ENCODE results near the gene KCNK2.
A peak's percentile ranks its signal among the peaks of the same experiment; 100 is the strongest.

Gene KCNK2, protein sequence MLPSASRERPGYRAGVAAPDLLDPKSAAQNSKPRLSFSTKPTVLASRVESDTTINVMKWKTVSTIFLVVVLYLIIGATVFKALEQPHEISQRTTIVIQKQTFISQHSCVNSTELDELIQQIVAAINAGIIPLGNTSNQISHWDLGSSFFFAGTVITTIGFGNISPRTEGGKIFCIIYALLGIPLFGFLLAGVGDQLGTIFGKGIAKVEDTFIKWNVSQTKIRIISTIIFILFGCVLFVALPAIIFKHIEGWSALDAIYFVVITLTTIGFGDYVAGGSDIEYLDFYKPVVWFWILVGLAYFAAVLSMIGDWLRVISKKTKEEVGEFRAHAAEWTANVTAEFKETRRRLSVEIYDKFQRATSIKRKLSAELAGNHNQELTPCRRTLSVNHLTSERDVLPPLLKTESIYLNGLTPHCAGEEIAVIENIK

DNA sequence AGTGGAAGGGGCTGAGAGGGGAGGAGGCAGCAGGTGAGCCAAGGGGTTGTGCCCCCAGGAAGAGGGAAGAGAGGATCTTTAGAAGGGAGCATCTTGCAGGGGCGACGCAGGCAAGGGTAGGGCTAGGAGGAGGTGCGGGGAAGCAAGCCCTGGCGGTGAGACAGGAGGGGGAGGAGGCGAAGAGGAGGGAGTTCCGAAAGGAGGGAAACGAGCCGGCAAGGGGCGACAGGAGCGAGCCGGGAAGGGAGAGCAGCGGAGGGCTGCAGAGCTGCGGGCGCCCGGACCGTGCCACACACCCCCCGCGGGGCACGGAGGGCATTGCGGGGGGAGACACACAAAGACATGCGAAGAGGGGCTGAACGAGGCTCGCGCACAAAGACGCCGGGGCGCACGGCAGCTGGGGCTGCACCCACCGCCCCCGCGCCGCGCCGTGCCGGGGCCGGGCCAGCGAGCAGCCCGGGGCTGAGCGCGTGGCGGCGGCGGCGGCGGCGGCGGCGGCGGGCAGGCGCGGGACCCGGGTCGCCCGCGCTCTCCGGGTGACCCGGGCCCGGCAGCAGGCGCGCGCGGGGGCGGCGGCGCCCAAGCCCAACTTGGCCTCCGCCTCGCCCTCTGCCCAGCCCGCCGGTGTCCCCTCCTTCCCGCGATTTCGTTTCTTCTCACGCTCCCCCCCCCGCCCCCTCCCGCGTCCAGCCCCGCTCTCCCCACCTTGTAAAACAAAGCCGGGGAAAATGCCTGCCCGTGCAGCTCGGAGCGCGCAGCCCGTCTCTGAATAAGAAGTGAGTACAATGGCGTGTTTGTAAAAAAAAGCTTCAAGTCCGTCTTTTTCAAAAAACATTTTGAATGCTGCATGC is at the start of gene KCNK2:
TSS of gene KCNK2 (plus strand) at position 206 of the 851 bp plus-strand sequence. CDS start 649 bp downstream, outside the sequence.
- no peak for DNase-seq (ENCODE audit: low read depth)

DNA sequence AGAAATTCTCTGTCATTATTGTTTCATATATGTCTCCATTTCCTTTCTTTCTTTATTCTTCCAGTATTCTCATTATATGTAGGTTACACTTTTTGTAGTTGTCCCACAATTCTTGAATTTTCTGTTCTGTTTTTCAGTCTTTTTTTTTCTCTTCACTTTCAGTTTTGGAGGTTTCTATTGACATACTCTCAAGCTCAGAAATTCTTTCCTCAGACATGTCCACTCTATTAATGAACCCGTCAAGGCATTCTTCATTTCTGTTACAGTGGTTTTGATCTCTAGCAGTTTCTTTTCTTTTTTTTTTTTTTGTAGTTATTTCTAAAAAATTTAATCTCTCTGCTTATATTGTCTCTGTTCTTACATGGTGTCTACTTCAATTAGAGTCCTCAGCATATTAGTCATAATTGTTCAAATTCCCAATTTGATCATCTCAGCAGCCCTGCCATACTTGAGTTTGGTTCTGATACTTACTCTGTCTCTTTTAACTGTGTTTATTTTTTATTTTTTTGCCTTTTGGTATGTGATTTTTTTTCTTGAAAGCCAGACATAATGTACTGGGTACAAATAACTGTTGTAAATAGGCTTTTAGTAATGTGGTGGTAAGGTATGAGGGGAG is 49.5 kb upstream of the KCNK2 start:
- DNase-seq (ENCODE audit: low read depth) = no peak

GRCh38 chr1:215040190-215040589 is 42.3 kb upstream of the KCNK2 start:
- DNase-seq (ENCODE audit: low read depth) = no peak

DNA sequence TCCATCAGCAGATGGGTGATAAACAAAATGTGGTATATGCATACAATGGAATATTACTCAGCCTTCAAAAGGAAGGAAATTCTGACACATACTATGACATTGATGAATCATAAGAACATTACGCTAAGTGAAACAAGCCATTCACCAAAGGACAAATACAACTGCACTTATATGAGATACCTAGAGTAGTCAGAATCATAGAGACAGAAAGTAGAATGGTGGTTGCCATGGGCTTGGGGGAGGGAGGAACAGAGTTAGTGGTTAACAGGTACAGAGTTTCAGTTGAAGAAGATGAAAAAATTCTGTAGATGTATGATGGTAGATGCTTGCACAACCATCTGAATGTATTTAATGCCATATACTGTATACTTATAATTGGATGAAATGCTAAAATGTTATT is 39.1 kb upstream of the KCNK2 start:
- DNase-seq (ENCODE audit: low read depth) = no peak

- DNase-seq (ENCODE audit: low read depth) = no peak
Measured at GRCh38 chr1:215044151-215044550, 38.4 kb upstream of the KCNK2 start.

DNA sequence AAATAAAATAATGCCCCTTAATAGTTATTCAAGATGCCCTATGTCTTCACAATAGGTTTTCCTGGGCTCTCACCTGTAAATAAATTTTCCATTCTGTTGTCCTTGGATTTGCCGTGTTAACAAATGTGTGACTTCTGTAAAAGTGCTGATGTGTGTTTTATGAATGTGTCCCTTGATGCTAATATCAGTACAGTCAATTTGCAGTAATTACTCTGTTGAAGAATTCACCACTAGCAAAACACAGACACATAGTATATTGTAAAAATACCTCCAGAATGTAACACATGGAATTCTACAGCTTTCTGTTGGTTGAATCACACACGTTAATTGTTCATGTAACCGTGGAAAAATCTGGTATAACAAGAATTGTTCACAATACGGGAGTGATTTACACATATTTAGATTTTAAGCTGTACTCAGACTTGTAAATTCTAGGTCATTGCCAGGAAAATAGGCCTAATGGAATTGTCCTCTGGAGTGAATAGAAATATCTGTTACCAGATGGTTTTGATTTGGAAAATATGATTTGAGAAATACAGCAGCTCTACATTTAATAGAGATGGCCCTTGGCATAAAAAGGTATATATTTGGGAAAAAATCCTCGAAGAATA is 36.7 kb upstream of the KCNK2 start:
- DNase-seq (ENCODE audit: low read depth) = no peak

DNA sequence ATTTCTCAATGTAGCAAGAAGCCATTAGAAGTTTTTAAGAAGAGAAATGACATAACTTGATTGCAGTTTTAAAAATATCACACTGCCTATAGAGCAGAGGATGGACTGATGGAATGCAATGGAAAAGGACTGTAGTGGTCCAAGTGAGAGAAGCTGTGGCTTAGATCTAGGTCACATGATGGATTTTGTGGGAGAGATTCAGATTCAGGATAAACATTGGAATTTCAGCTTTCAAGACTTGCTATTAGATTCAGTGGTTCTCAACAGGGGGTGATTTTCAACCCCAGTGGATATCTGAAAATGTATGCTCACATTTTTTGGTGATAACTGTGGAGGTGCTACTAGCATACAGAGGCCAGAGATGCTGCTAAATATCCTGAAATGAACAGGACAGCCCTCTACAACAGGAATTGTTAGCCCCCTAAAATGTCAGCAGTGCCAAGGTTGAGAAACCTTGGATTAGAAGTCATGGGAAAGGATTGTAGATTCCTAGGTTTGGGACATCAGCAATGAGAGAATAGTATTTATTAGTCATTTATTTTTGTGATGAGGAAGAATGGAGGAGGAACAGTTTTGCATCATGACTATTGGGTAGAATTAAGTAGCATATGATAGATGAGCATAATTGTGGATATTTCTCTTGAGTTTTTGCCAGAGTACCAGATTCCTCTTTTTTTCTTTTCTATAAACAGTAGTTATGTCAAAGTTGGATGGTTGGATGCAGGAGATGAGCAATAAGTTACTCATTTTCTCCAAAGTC is 30.1 kb upstream of the KCNK2 start:
- DNase-seq (ENCODE audit: low read depth) = no peak

DNA sequence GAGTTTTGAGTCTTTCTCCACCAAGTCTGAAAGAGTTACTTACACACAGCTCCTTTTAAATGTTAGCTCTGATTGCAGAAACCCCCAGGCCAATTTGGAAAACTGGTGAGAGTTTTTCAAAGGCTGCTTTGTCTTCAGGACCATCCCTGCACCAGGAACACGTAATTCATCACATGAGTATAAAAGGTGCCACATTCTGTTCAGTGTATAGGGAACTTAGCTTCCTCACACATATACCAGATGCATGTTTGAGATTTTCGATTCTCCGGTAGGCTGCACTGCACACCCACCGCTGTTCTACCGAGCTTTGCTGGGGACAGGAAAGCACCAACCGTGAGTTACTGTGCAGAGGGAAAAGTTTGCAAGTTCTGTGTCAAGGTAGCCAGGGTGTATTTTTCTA is 28.3 kb upstream of the KCNK2 start:
- no peak for DNase-seq (ENCODE audit: low read depth)

- DNase-seq (ENCODE audit: low read depth) = no peak
Measured at GRCh38 chr1:215055281-215055935, 27.1 kb upstream of the KCNK2 start.

GRCh38 chr1:215056584-215056983 is 26.0 kb upstream of the KCNK2 start:
- peak; percentile 78 for DNase-seq (ENCODE audit: low read depth)

- DNase-seq (ENCODE audit: low read depth) = no peak
Measured at GRCh38 chr1:215059947-215060346, 22.6 kb upstream of the KCNK2 start.

DNA sequence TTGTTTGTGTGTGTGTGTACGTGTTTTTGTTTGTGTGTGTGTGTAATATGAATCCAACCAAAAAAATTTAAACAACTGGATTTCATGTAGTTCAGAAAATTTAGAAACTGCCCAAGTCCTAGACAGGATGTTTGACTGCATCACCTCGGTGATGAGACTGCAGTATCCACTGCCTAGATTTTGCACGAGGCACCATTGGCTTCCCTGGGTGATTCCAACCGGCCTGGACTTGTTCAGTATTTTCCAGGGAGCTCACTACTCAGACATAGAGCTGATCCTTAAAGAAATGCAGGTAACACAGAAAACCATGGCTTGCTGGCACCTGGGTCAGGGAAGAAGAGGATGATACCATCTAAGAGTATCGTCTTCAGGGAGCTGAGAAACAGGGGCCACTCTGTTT is 18.2 kb upstream of the KCNK2 start:
- no peak for DNase-seq (ENCODE audit: low read depth)

DNA sequence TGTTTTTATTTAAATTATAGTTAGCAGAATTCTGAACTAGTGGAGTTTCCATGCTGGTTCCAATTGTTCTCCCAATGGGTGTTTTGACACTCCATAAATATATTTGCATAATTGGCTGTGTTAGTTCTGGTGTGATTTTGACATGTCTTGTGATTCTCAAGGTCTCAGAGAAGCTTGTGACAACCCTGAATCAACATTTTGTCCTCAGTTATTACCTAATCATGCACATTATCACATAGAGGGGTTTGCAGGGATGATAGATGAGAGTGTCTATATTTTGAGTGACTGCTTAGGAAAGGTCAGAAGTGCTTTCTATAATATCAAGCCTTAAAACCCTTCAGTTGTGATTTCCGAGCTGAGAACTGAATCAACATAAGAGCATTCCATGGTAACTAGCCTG is 11.5 kb upstream of the KCNK2 start:
- DNase-seq (ENCODE audit: low read depth) = no peak

- peak; percentile 24 for DNase-seq (ENCODE audit: low read depth)
Measured at GRCh38 chr1:215076322-215076721, 6.2 kb upstream of the KCNK2 start.

GRCh38 chr1:215079456-215079855 is 3.1 kb upstream of the KCNK2 start:
- DNase-seq (ENCODE audit: low read depth) = no peak

DNA sequence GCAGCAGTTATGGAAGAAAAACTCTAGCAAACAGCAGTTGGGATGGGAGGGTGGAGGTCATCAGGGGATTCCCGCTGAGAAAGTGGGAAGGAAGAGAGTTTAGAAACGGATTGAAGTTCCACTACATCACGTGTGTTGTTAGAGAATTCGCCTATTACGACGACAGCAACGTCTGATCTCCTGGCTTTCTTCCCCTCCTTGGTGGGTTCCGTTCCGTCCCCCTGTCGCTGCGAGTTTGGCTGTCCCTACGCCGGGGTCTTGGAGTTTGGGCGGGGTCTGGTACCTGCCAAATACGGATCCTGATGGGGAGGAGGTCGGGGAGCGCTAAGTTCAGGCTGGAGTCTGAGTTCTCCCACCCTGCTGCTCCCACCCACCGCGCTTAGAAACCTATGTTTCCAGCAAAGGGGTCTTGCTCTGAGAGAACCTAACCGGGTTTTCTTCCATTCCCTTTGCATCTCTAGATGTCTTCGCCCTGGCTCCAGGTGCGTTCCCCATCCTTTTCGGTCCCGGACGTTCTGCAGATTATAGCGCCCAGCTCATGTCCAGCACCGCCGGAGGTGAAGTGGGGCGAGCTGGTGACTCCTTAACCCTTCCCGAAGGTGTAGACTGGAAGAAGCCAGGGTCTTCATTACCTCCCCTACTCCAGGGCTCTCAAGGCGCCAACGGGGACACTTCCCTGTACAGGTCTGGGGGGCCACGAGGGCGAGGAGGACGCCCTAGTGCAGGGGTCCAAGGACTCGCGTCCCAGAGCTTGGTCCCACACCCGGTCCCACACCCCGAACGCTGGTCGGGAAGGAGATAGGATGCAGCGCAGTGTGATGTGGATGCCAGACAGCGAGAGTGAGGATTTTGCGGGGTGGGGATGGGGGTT is 641 bp upstream of the KCNK2 start:
- no peak for DNase-seq (ENCODE audit: low read depth)

DNA sequence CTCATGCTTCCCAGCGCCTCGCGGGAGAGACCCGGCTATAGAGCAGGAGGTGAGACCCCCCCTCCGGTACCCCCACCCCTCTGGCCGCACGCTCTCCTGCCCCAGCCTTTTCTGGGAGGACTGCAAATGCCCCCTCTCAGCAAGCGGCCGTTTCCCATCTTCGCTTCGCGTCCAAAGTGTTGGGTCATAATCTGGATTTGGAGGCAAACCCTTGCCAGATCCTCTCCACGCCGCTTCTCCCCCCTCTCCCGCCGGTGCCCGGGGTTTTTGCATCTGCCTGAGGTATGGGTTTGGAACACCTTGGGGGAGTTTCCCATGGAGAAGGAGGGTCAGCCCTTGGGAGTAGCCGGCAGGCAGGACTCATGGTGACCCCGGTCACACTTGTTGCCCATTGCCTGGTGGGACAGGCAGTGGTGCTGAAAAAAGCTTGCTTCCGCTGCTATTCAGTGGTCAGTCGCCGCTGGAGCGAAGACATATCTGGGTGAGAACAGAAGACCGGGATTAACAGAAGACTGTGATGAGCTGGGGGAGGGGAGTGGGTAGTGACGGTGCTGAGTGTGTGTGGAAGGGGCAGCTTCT is 935 bp downstream of the KCNK2 start:
- no peak for DNase-seq (ENCODE audit: low read depth)

GRCh38 chr1:215084621-215085020 is 2.1 kb downstream of the KCNK2 start:
- DNase-seq (ENCODE audit: low read depth) = no peak

DNA sequence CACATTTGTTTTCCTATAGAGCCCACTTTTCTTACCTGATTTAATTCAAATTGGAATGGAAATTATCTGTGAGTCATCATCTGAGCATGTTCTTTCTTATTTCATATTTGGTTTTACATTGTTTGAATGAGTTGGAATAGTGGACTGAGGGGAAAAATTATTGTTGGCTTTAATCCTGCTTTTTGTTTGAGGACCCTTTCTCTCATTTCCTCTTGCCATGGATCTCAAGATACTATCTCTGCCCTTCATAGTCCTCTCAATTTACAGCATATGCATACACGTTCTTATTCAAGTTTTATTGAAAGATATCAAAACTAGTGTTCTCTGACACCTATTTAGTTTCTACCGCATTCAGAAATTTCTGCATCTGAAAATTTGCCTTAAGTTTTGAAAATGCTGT is 5.1 kb downstream of the KCNK2 start:
- no peak for DNase-seq (ENCODE audit: low read depth)

GRCh38 chr1:215094381-215094780 is 11.8 kb downstream of the KCNK2 start:
- DNase-seq (ENCODE audit: low read depth) = no peak

Measured in non-pigmented ciliary epithelial cell (primary cell).